Mesendoderm (in vitro differentiated cells): ENCODE measurements around the gene UTS2R.

Experiments
- DNase-seq: peaks from one replicate; pipeline ENCODE4 v3.0.0; 2013
- H2AK5ac ChIP-seq: 2 replicates; pipeline ENCODE4 v1.6.1; 2013; ENCODE audit warnings: low read length, inconsistent platforms
- H2BK120ac ChIP-seq: 2 replicates; pipeline ENCODE4 v1.6.1; 2013; ENCODE audit warnings: low read depth, mild to moderate bottlenecking, low read length, moderate library complexity, mixed read lengths
- H2BK15ac ChIP-seq: replicated peaks from 2 replicates; pipeline ENCODE4 v1.6.1; 2013; ENCODE audit warnings: low read depth, mild to moderate bottlenecking, moderate library complexity
- H2BK5ac ChIP-seq: 2 replicates; pipeline ENCODE4 v1.6.1; 2013; ENCODE audit warnings: low read length, inconsistent platforms
- H3K18ac ChIP-seq: 2 replicates; pipeline ENCODE4 v1.6.1; 2013; ENCODE audit warnings: mild to moderate bottlenecking, low read length, mixed read lengths
- H3K23ac ChIP-seq: one replicate; pipeline ENCODE4 v1.6.1; 2013; ENCODE audit warnings: low read length
- H3K27ac ChIP-seq: 2 replicates; pipeline ENCODE4 v1.5.1; 2013; ENCODE audit warnings: low read depth, mild to moderate bottlenecking, inconsistent platforms, low read length, moderate library complexity
- H3K27me3 ChIP-seq: 2 replicates; pipeline ENCODE4 v1.6.1; 2013; ENCODE audit warnings: low read length, control low read depth, mild to moderate bottlenecking, inconsistent platforms; ENCODE audit not compliant: insufficient read depth, poor library complexity
- H3K36me3 ChIP-seq: 2 replicates; pipeline ENCODE4 v1.6.1; 2013; ENCODE audit warnings: low read length, inconsistent platforms; ENCODE audit not compliant: control insufficient read depth, insufficient read depth
- H3K4ac ChIP-seq: one replicate; pipeline ENCODE4 v1.6.1; 2013; ENCODE audit warnings: low read depth, mild to moderate bottlenecking, low read length, moderate library complexity
- H3K4me1 ChIP-seq: 2 replicates; pipeline ENCODE4 v1.6.1; 2013; ENCODE audit warnings: low read depth, low read length, inconsistent platforms; ENCODE audit not compliant: control insufficient read depth
- H3K4me2 ChIP-seq: 2 replicates; pipeline ENCODE4 v1.6.1; 2013; ENCODE audit warnings: low read length
- H3K4me3 ChIP-seq: 2 replicates; pipeline ENCODE4 v1.5.1; 2013; ENCODE audit warnings: mild to moderate bottlenecking, low read length
- H3K56ac ChIP-seq: one replicate; pipeline ENCODE4 v1.6.1; 2013; ENCODE audit warnings: low read length
- H3K79me1 ChIP-seq: 2 replicates; pipeline ENCODE4 v1.6.1; 2013; ENCODE audit warnings: low read length, inconsistent platforms
- H3K79me2 ChIP-seq: 2 replicates; pipeline ENCODE4 v1.6.1; 2013; ENCODE audit warnings: mild to moderate bottlenecking, low read length; ENCODE audit not compliant: control insufficient read depth, insufficient read depth
- H3K9ac ChIP-seq: 2 replicates; pipeline ENCODE4 v1.6.1; 2013; ENCODE audit warnings: low read length, inconsistent platforms
- H4K5ac ChIP-seq: one replicate; pipeline ENCODE4 v1.6.1; 2013; ENCODE audit warnings: low read length
- H4K8ac ChIP-seq: one replicate; pipeline ENCODE4 v1.6.1; 2013; ENCODE audit warnings: low read depth, mild to moderate bottlenecking, control low read depth, low read length, moderate library complexity
- WGBS: extraction: QIAGEN DNeasy Blood & Tissue Kit; methylation state at CpG from one replicate; pipeline ENCODE4 v1.1.7; 2013; ENCODE audit warnings: low lambda C conversion rate, missing lambda C conversion rate; ENCODE audit not compliant: insufficient coverage; ENCODE audit errors: extremely low coverage; 5-methylcytosine and 5-hydroxymethylcytosine counted together

Gene UTS2R

DNA sequence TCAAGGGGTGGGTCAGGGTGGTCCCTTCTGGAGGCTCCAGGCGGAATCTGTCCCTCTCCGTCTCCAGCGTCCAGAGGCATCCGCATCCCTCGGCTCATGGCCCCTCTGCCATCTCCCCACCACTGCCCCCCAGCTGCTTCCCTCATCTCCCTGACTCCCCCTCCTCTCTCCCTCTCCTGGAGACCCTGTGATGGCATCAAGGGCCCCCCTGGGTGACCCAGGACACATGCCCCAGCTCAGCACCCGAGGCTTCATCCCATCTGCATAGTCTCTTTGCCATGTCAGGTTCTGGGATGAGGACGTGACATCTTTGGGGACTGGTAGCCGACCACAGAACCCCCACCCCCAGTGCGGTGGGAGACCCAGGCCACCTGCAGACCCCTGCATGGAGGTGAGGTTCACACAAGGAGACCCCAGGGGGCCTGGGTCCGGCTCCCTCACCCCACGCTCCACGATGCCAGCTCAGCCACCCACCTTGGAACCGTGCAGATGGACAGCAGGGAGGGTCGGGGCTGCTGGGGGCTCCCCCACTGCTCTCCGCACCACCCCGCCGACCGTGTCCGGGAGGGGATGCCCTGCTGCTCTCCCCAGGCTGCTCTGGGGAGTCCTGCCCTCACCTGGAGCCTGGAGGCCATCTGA is 41.8 kb upstream of the UTS2R start:
- no peaks in the 10 kb centered on the region for H3K79me2 ChIP-seq
- H3K27me3 ChIP-seq: peaks cover 20% of the 10 kb centered on the region
- no peak overlapping the region for H3K4me3 ChIP-seq
- H4K8ac ChIP-seq: no peak overlapping the region
- no peak overlapping the region for H3K9ac ChIP-seq
- no peak overlapping the region for H2BK5ac ChIP-seq
- H3K4me2 ChIP-seq: no peak overlapping the region
- WGBS: no CpG with 5 or more reads among the region's 19 CpGs
- H3K18ac ChIP-seq: no peak overlapping the region
- H4K5ac ChIP-seq: no peak overlapping the region
- DNase-seq: no peak
- no peak overlapping the region for H2BK120ac ChIP-seq
- H3K79me1 ChIP-seq: no peaks in the 10 kb centered on the region
- H2BK15ac ChIP-seq: no peak overlapping the region
- H2AK5ac ChIP-seq: no peak overlapping the region
- no peaks in the 10 kb centered on the region for H3K36me3 ChIP-seq
- no peaks in the 10 kb centered on the region for H3K4me1 ChIP-seq
- no peak overlapping the region for H3K4ac ChIP-seq
- H3K23ac ChIP-seq: no peak overlapping the region
- H3K56ac ChIP-seq: no peak overlapping the region
- H3K27ac ChIP-seq: no peak overlapping the region

DNA sequence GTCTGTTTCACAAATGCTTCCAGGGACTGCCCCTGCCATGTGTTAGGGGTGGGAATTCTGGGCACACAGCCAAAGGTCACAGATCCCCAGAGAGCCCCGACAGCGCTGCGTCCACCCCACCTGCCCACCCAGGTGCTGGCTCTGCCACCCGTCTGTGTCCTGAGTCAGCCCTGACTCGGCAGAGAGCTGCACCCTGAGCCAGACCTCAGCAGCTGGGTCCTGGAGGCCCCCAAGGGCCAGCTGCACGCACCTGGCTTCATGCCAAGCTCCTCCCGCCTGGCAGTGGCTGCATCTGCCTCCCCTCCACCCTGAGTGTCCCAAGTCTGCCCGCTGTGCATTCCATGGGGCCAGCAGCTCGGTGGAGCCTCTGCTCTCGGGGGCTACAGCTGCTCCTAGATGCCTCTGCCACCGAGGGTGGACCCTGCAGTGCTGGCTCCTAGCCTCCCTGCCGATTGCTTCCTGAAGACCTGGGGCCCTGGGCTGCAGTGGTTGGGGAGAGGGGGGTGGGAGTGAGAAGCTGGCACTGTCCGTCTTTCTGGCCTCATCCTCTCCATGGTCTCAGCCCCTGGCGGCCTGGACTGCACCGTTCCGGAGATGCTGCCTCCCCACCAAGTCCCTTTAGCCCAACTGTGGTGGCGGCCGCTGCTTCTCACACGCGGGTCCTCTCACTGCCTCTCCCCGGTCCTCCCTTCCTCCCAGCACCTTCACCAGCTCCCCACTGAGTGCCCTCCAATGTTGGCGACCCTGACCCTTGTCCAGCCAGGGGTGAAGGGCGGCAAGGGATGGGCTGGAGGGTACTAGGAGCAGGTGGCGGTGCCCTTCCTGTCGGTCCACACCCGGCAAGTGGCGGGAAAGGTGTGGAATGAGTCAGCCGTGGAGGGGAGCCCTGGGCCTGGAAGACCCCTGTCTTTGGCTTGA is 41.0 kb upstream of the UTS2R start:
- Histone ChIP-seq H3K23ac (no peak overlapping the region), H2BK15ac (no peak overlapping the region), H2BK120ac (no peak overlapping the region), H3K27me3 (peaks cover 26% of the 10 kb centered on the region), H3K4me2 (no peak overlapping the region), H3K79me2 (no peaks in the 10 kb centered on the region), H3K4me1 (no peaks in the 10 kb centered on the region), H4K5ac (no peak overlapping the region), H3K79me1 (no peaks in the 10 kb centered on the region), H3K27ac (no peak overlapping the region), H3K36me3 (no peaks in the 10 kb centered on the region), H3K4ac (no peak overlapping the region), H4K8ac (no peak overlapping the region), H3K18ac (no peak overlapping the region), H3K4me3 (no peak overlapping the region), H3K56ac (no peak overlapping the region), H3K9ac (no peak overlapping the region), H2AK5ac (no peak overlapping the region), H2BK5ac (no peak overlapping the region)
- WGBS: no CpG with 5 or more reads among the region's 28 CpGs
- DNase-seq: no peak

DNA sequence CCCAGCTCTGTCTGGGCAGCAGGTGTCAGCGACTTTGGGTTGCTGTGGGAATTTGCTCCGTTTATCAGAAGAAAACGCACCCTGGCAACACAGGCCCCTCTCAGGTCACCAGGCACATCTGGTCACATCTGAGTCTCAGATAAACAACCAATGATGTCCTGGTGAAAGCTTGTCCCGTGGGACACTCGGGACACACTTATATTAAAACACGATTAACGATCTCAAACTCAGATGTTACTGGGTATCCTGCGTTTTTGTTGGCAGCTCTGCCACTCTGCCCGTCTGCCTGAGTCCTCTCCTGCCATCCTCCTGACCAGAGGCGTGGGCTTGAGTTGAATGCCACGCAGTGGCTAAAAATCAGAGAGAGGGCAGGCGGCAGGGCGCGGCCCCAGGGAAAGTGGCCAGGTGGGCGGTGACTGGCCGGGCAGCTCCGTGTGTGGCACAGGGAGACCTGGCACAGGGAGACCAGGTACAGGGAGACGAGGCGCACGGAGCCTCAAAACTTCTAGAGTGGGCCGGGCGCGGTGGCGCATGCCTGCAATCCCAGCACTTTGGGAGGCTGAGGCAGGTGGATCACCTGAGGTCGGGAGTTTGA is 40.1 kb upstream of the UTS2R start:
- no peaks in the 10 kb centered on the region for H3K79me2 ChIP-seq
- no peak overlapping the region for H2BK5ac ChIP-seq
- H2BK15ac ChIP-seq: no peak overlapping the region
- no peak overlapping the region for H3K4ac ChIP-seq
- no peak overlapping the region for H3K27ac ChIP-seq
- no peaks in the 10 kb centered on the region for H3K36me3 ChIP-seq
- no peak overlapping the region for H2BK120ac ChIP-seq
- no peak for DNase-seq
- no peak overlapping the region for H2AK5ac ChIP-seq
- no peaks in the 10 kb centered on the region for H3K4me1 ChIP-seq
- no peak overlapping the region for H3K9ac ChIP-seq
- H3K56ac ChIP-seq: no peak overlapping the region
- H4K8ac ChIP-seq: no peak overlapping the region
- WGBS: no CpG with 5 or more reads among the region's 25 CpGs
- no peak overlapping the region for H3K4me3 ChIP-seq
- H3K23ac ChIP-seq: no peak overlapping the region
- no peak overlapping the region for H3K4me2 ChIP-seq
- H4K5ac ChIP-seq: no peak overlapping the region
- H3K27me3 ChIP-seq: peaks cover 26% of the 10 kb centered on the region
- H3K18ac ChIP-seq: no peak overlapping the region
- no peaks in the 10 kb centered on the region for H3K79me1 ChIP-seq

DNA sequence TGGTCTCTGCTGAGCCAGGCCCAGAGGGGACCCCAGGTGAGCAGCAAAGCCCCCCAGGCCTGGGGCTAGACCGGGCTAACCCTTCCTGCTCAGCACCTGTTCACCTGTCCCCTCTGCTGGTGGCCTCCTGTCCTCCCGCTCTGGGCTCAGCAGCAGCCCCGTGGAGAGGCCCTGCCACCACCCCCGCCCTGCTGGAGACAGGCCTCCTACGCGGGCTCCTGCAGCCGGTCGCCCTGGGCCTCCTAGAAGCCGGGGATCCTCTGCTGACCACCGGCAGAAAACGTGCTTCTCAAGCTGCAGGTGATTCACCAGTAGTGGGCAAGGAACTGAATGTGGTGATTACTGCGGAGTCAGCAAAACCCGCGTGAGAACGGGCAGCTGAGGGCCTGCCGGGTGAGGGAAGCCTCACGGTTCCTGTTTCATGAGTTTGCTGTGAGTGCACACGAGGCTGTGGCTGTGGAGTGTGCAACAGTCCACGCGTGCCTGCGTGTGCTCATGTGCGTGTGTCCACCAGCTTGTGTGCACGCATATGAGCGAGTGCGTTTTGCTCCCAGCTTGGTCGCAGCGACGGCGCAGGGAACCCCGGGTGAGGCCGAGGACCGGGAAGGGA is 38.8 kb upstream of the UTS2R start:
- Histone ChIP-seq H3K36me3 (no peaks in the 10 kb centered on the region), H3K79me2 (no peaks in the 10 kb centered on the region), H2AK5ac (no peak overlapping the region), H3K4me1 (no peaks in the 10 kb centered on the region), H3K27ac (no peak overlapping the region), H2BK15ac (no peak overlapping the region), H3K23ac (no peak overlapping the region), H3K4me2 (no peak overlapping the region), H3K79me1 (no peaks in the 10 kb centered on the region), H2BK120ac (no peak overlapping the region), H3K4ac (no peak overlapping the region), H3K56ac (no peak overlapping the region), H2BK5ac (no peak overlapping the region), H3K4me3 (no peak overlapping the region), H3K18ac (no peak overlapping the region), H4K8ac (no peak overlapping the region), H3K9ac (no peak overlapping the region), H3K27me3 (peaks cover 26% of the 10 kb centered on the region), H4K5ac (no peak overlapping the region)
- WGBS: no CpG with 5 or more reads among the region's 32 CpGs
- no peak for DNase-seq

DNA sequence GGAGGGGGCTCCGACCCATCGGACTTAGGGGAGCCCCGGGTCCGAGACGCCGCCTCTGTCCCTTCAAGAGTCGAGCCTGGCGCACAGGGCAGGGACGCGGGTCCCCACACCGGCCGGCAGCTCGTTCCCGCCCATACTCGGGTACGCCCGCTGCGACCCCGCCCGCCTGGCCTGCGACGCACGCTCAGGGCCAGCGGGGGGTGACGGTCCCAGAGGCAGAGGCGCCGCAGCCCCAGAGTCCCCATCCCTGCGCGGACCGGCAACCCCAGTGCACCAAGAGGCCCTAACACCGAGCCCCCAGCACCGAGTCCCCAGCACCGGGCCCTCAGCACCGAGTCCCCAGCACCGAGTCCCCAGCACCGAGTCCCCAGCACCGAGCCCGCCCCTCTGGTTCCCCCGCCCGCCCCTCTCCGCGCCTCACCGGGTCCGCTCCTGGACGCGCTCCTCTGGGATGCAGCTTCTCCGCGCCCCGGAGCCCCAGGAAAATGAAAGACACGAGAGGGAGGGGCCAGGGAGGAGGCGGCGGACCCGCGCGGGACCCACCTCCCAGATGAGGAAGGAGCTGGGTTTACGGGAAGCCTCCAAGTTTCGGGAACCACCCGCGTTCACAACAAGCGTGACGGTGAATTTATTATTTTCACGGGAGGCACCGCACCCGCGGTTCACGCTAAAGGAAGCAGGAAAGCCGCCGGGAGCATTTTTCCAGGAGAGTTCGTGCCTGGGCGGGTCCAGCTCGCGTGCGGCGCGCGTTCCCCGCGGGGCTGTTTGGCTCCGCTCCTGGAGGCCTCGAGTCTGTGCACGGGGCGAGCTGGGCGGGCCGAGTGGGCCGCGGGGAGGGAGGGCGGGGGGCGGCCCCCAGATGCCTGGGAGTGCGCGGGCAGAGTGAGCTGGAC is 38.0 kb upstream of the UTS2R start, which contains the start of gene SECTM1:
Gene SECTM1, minus strand, starts transcription at position 488 of the 893 bp plus-strand sequence. CDS start 6,526 bp downstream, outside the sequence.
- H3K27ac ChIP-seq: no peak within 1 kb of the TSS
- WGBS: no CpG with 5 or more reads among the region's 90 CpGs

More for the DNA sequence above, 38.0 kb upstream of the UTS2R start, which contains the start of gene SECTM1:
- Histone ChIP-seq H3K23ac (no peak within 1 kb of the TSS), H3K4me2 (no peak within 1 kb of the TSS), H3K79me1 (no peaks in the 10 kb centered on the region), H2BK15ac (no peak within 1 kb of the TSS), H3K9ac (no peak within 1 kb of the TSS), H2AK5ac (no peak within 1 kb of the TSS), H4K8ac (no peak within 1 kb of the TSS), H3K4ac (no peak within 1 kb of the TSS), H3K56ac (no peak within 1 kb of the TSS), H3K27me3 (peaks cover 26% of the 10 kb centered on the region), H2BK120ac (no peak within 1 kb of the TSS), H3K36me3 (no peaks in the 10 kb centered on the region), H4K5ac (no peak within 1 kb of the TSS), H3K18ac (no peak within 1 kb of the TSS), H3K4me1 (no peaks in the 10 kb centered on the region), H2BK5ac (no peak within 1 kb of the TSS), H3K4me3 (no peak within 1 kb of the TSS), H3K79me2 (no peaks in the 10 kb centered on the region)
- DNase-seq: no peak
